ENCODE measurements around the gene CMTM5.

GRCh38 chr14:23354990-23355389 is 21.9 kb upstream of the CMTM5 start:
- TF ChIP-seq CTCF (IDR thresholded peaks at IDR 0.05; ENCODE audit: low read depth, low read length, poor library complexity, severe bottlenecking): no peak
- no peak for TF ChIP-seq EZH2phosphoT487 (IDR thresholded peaks at IDR 0.05; ENCODE audit: borderline replicate concordance, low read length)

Data from DOHH2 (cell line).